Loucy (cell line): Measurements from ENCODE around the gene PAX2.
"Not testable (repeated sequence)": the region's sequence is repeated elsewhere in the genome, so short reads cannot be mapped to it uniquely, and the experiment has no call there.

Experiments used
- H2AFZ ChIP-seq: fragments of 200-600 bp; sonication (generic); 2 replicates; pipeline ENCODE4 v1.6.0; 2016; ENCODE audit warnings: antibody characterized with exemption, mild to moderate bottlenecking, low read length, moderate library complexity
- H3F3A ChIP-seq: fragments of 200-600 bp; 2 replicates; pipeline ENCODE4 v1.6.0; 2016; ENCODE audit warnings: antibody characterized with exemption, low read depth, mild to moderate bottlenecking
- H3K27me3 ChIP-seq: fragments of 200-600 bp; sonication (generic); 2 replicates; pipeline ENCODE4 v1.6.1; 2014; ENCODE audit warnings: low read length, mild to moderate bottlenecking; ENCODE audit not compliant: insufficient read depth, poor library complexity, severe bottlenecking
- H3K36me3 ChIP-seq: fragments of 200-600 bp; sonication (generic); 2 replicates; pipeline ENCODE4 v1.6.1; 2016; ENCODE audit warnings: low read length; ENCODE audit not compliant: insufficient read depth
- H3K4me1 ChIP-seq: fragments of 200-600 bp; sonication (generic); 2 replicates; pipeline ENCODE4 v1.5.1; 2014; ENCODE audit warnings: low read length, mild to moderate bottlenecking; ENCODE audit not compliant: insufficient read depth, poor library complexity, severe bottlenecking
- H3K4me2 ChIP-seq: fragments of 200-600 bp; sonication (generic); 2 replicates; pipeline ENCODE4 v1.6.0; 2014; ENCODE audit warnings: antibody characterized with exemption, low read length, low read depth, mild to moderate bottlenecking; ENCODE audit not compliant: poor library complexity, severe bottlenecking
- H3K4me3 ChIP-seq: fragments of 200-600 bp; sonication (generic); 2 replicates; pipeline ENCODE4 v1.5.1; 2014; ENCODE audit warnings: low read length, mild to moderate bottlenecking, mixed read lengths; ENCODE audit not compliant: poor library complexity, severe bottlenecking
- H3K79me2 ChIP-seq: fragments of 200-600 bp; sonication (generic); 2 replicates; pipeline ENCODE4 v1.6.1; 2014; ENCODE audit warnings: low read length; ENCODE audit not compliant: insufficient read depth
- H3K9ac ChIP-seq: fragments of 200-600 bp; sonication (generic); 2 replicates; pipeline ENCODE4 v1.6.0; 2014; ENCODE audit warnings: mild to moderate bottlenecking, low read depth, low read length, moderate library complexity; ENCODE audit not compliant: poor library complexity, severe bottlenecking
- H3K9me2 ChIP-seq: fragments of 200-600 bp; sonication (generic); replicated peaks from 2 replicates; pipeline ENCODE4 v1.6.1; 2016; ENCODE audit warnings: low read depth, low read length, mixed read lengths
- H3K9me3 ChIP-seq: fragments of 200-600 bp; sonication (generic); 2 replicates; pipeline ENCODE4 v1.6.1; 2014; ENCODE audit warnings: mild to moderate bottlenecking, antibody characterized with exemption, low read length, low read depth; ENCODE audit not compliant: insufficient read depth
- H4K20me1 ChIP-seq: fragments of 200-600 bp; sonication (generic); 2 replicates; pipeline ENCODE4 v1.6.0; 2014; ENCODE audit warnings: antibody characterized with exemption, low read length, mild to moderate bottlenecking; ENCODE audit not compliant: insufficient read depth, poor library complexity, severe bottlenecking
- EZH2phosphoT487 ChIP-seq: fragments of 200-600 bp; IDR thresholded peaks from 2 replicates; pipeline ENCODE4 v1.6.1; 2018; ENCODE audit warnings: antibody characterized with exemption, mild to moderate bottlenecking, moderate library complexity, borderline replicate concordance
- TF ChIP-seq, protein P1 (sequence below): fragments of 200-600 bp; sonication (generic); conservative IDR thresholded peaks from 2 replicates; pipeline ENCODE4 v1.5.1; 2014; ENCODE audit warnings: mild to moderate bottlenecking, antibody characterized with exemption, low read length

PAX2 gene

GRCh38 chr10:100697631-100698030, 47.8 kb upstream of the PAX2 start:
- Histone ChIP-seq H4K20me1 (no peaks in the 10 kb centered on the region), H3K27me3 (no peaks in the 10 kb centered on the region), H3K9me2 (no peaks in the 10 kb centered on the region), H3K9me3 (no peaks in the 10 kb centered on the region), H3F3A (no peaks in the 10 kb centered on the region), H3K4me1 (peaks cover 10% of the 10 kb centered on the region), H3K4me2 (no peak overlapping the region), H3K79me2 (no peaks in the 10 kb centered on the region), H3K4me3 (no peak overlapping the region), H2AFZ (no peak overlapping the region), H3K36me3 (no peaks in the 10 kb centered on the region), H3K9ac (no peak overlapping the region)
- TF ChIP-seq EZH2phosphoT487 = no peak
- TF ChIP-seq, protein P1, sequence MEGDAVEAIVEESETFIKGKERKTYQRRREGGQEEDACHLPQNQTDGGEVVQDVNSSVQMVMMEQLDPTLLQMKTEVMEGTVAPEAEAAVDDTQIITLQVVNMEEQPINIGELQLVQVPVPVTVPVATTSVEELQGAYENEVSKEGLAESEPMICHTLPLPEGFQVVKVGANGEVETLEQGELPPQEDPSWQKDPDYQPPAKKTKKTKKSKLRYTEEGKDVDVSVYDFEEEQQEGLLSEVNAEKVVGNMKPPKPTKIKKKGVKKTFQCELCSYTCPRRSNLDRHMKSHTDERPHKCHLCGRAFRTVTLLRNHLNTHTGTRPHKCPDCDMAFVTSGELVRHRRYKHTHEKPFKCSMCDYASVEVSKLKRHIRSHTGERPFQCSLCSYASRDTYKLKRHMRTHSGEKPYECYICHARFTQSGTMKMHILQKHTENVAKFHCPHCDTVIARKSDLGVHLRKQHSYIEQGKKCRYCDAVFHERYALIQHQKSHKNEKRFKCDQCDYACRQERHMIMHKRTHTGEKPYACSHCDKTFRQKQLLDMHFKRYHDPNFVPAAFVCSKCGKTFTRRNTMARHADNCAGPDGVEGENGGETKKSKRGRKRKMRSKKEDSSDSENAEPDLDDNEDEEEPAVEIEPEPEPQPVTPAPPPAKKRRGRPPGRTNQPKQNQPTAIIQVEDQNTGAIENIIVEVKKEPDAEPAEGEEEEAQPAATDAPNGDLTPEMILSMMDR = no peak

- not testable (repeated sequence) for H3K9ac ChIP-seq, H3K4me1 ChIP-seq, H3K36me3 ChIP-seq, H3K4me2 ChIP-seq, H3K9me3 ChIP-seq, H3K9me2 ChIP-seq, H3F3A ChIP-seq, H3K4me3 ChIP-seq, H3K79me2 ChIP-seq, H2AFZ ChIP-seq, H3K27me3 ChIP-seq, H4K20me1 ChIP-seq
These were observed 43.7 kb upstream of the PAX2 start for GRCh38 chr10:100701704-100702103.

DNA sequence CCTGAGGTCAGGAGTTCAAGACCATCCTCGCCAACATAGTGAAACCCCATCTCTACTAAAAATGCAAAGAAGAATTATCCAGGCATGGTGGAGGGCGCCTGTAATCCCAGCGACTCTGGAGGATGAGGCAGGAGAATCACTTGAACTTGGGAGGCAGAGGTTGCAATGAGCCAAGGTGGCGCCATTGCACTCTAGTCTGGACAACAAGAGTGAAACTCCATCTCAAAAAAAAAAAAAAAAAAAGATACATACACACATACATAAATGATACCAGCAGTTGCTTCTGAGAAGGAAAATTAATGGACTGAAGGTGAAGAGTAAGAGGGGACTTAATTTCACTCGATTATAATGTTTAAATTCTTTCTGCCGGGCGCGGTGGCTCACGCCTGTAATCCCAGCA, 40.2 kb upstream of the PAX2 start:
- no peaks in the 10 kb centered on the region for H3F3A ChIP-seq
- no peak overlapping the region for H3K4me2 ChIP-seq
- no peak overlapping the region for H3K4me3 ChIP-seq
- no peaks in the 10 kb centered on the region for H4K20me1 ChIP-seq
- TF ChIP-seq, protein P1 = peak; percentile 47
- no peak for TF ChIP-seq EZH2phosphoT487
- no peaks in the 10 kb centered on the region for H3K36me3 ChIP-seq
- no peaks in the 10 kb centered on the region for H3K9me2 ChIP-seq
- no peak overlapping the region for H3K9ac ChIP-seq
- H3K79me2 ChIP-seq = no peaks in the 10 kb centered on the region
- H3K9me3 ChIP-seq = no peaks in the 10 kb centered on the region
- H3K4me1 ChIP-seq = no peaks in the 10 kb centered on the region
- no peaks in the 10 kb centered on the region for H3K27me3 ChIP-seq
- no peak overlapping the region for H2AFZ ChIP-seq

DNA sequence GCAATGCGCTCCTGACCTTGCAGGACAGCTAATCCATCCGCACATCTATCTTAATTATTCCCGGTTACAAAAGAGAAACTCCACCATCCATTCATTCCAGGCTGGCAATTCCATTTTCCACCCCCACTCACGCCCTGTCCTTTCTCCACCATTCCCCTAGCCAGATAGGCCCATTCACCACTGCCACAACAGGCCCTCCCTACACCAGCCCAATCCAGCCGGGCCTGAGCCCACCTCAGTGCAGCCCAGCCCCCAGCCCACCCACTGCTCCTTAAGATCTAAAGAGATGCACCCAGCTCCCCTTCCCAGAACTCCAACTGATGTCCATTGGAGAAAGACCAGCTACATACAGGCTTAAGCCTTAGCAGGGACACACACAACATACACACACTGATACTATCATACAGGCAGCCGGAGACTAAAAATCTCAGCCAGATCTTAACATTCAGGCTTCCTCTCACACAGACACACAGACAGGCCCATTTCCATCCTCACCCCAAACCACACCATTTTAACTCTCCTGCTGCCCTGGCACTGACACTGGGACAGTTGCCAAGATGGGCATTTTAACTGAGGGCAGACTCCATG, 38.0 kb upstream of the PAX2 start:
- Histone ChIP-seq H3K4me2 (no peak overlapping the region), H3K4me1 (no peaks in the 10 kb centered on the region), H4K20me1 (no peaks in the 10 kb centered on the region), H3K36me3 (no peaks in the 10 kb centered on the region), H3K9me3 (no peaks in the 10 kb centered on the region), H2AFZ (no peak overlapping the region), H3K27me3 (no peaks in the 10 kb centered on the region), H3K79me2 (no peaks in the 10 kb centered on the region), H3K9ac (no peak overlapping the region), H3F3A (no peaks in the 10 kb centered on the region), H3K9me2 (no peaks in the 10 kb centered on the region), H3K4me3 (no peak overlapping the region)
- no peak for TF ChIP-seq EZH2phosphoT487
- TF ChIP-seq, protein P1 = no peak
